ENCODE results near the gene ADAR. TPM values are rescaled to one million over a fixed set of nuclear protein-coding genes. Genes with fewer than 3 reads are reported as not detected.
A peak's percentile ranks its signal among the peaks of the same experiment; 100 is the strongest.

Gene ADAR
- total and polyA plus RNA-seq, 2 of the 4 experiments (the other 2 are of a cell fraction), result 70.9 to 131 TPM

DNA sequence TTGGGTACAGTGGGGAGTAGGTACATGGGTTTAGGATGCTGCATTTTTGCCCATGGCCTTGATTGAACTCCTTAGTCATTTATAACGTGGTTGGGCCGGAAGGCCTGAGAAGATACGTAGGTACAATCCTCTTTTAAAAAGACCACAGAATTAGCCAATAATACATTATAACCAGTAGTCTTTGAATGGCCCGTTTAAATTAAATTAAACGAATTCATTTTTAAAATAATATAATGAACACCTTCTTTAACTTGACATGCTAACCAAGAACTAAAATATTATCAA is 20.1 kb upstream of the ADAR start:
- ATAC-seq (ENCODE audit: low read depth), result no peak
- H2BK15ac ChIP-seq (ENCODE audit: low read depth, low read length), result peak overlapping the region; percentile 96
- peak overlapping the region; percentile 92 to 100 for H4K8ac ChIP-seq (ENCODE audit: low read depth in 2 of 2, low read length in 2 of 2)
- H2AK9ac ChIP-seq (replicated peaks; ENCODE audit: low read depth, low read length, poor library complexity), result peak overlapping the region; percentile 90
- POLR2A ChIA-PET (ENCODE audit: unreplicated experiment), result no interaction called here
- dilution Hi-C loops (cut with HindIII; ENCODE audit: low sequenced_read_pairs, unreplicated experiment), result no loop called here
- peak overlapping the region; percentile 100 for H4K91ac ChIP-seq (ENCODE audit: insufficient read depth, low read depth, low read length)
- peak overlapping the region; percentile 94 for H2BK120ac ChIP-seq (ENCODE audit: low read depth, low read length)
- TF ChIP-seq RFX5 (IDR thresholded peaks at IDR 0.05; ENCODE audit: low read depth, low read length), result no peak
- TF ChIP-seq BHLHE40 (IDR thresholded peaks at IDR 0.05; ENCODE audit: low read depth, low read length), result no peak
- no peak for TF ChIP-seq SMC3 (IDR thresholded peaks at IDR 0.05; ENCODE audit: low read depth, low read length)
- H3K9me3 ChIP-seq (ENCODE audit: control insufficient read depth, insufficient read depth, low read length), result no peaks in the 10 kb centered on the region
- peaks cover 33% of the 10 kb centered on the region for H4K20me1 ChIP-seq (ENCODE audit: insufficient read depth, low read length)
- H3K18ac ChIP-seq (ENCODE audit: low read depth, low read length), result peak overlapping the region; percentile 70
- no peak for DNase-seq
- peak overlapping the region; percentile 86 for H2BK20ac ChIP-seq (ENCODE audit: low read depth, low read length)
- H3K79me1 ChIP-seq (ENCODE audit: low read depth in 1 of 2, low read length in 2 of 2), result peaks cover 13 to 39% of the 10 kb centered on the region in 2 experiments; a peak in 3 of 4 replicates
- H2BK5ac ChIP-seq (ENCODE audit: low read depth, low read length, poor library complexity, severe bottlenecking), result peak overlapping the region; percentile 97
- H3K23ac ChIP-seq (ENCODE audit: low read depth, low read length), result peak overlapping the region; percentile 98
- in situ Hi-C loops (cut with MboI; ENCODE audit: low sequenced_read_pairs), result no loop called here
- peaks cover 8% of the 10 kb centered on the region for H3K9me1 ChIP-seq (ENCODE audit: insufficient read depth, low read length)
- H3K56ac ChIP-seq (ENCODE audit: extremely low read depth, insufficient read depth, low read length), result peak overlapping the region; percentile 88
- peaks cover 9% of the 10 kb centered on the region for H3K4me1 ChIP-seq (ENCODE audit: control insufficient read depth, insufficient read depth, low read length)
- peak overlapping the region; percentile 82 for H3K27ac ChIP-seq (ENCODE audit: insufficient read depth, low read length)
- no CpG with 5 or more reads among the region's 5 CpGs for WGBS, 2 experiments (ENCODE audit: extremely low coverage in 2 of 2, insufficient read length in 1 of 2)
- BruUV-seq (replicated peaks), result no TSS peak
- peak overlapping the region; percentile 97 for H4K5ac ChIP-seq (ENCODE audit: low read depth, low read length)
- H3K36me3 ChIP-seq (ENCODE audit: control insufficient read depth, insufficient read depth, low read length), result no peaks in the 10 kb centered on the region
- H3K27me3 ChIP-seq (ENCODE audit: control insufficient read depth, insufficient read depth, low read length), result peaks cover 8% of the 10 kb centered on the region; the same call in 1 of the 2 replicates
- peak overlapping the region; percentile 99 for H2AFZ ChIP-seq (replicated peaks; ENCODE audit: low read length, poor library complexity)
- peak overlapping the region; percentile 67 for H3K9ac ChIP-seq (ENCODE audit: low read depth, low read length)
- H3K4me2 ChIP-seq (ENCODE audit: low read depth, low read length), result peak overlapping the region; percentile 81
- peak overlapping the region; percentile 57; the same call in 1 of the 2 replicates for H2AK5ac ChIP-seq (ENCODE audit: low read depth, low read length)
- peak overlapping the region; percentile 99 for H3K14ac ChIP-seq (replicated peaks; ENCODE audit: low read depth, low read length)
- intact Hi-C loops (cut with micrococcal nuclease), result no loop called here
- peak overlapping the region; percentile 83 for H3K4me3 ChIP-seq (ENCODE audit: insufficient read depth, low read depth, low read length)
- CTCF ChIA-PET, result no interaction called here
- H3K4ac ChIP-seq (ENCODE audit: low read depth, low read length), result peak overlapping the region; percentile 99
